A549 (cell line): ENCODE results near the gene AXL. TPM values are rescaled to one million over a fixed set of nuclear protein-coding genes. Genes with fewer than 3 reads are reported as not detected.

ENCODE experiments used
- ATAC-seq, 2 experiments: fragments of 200-7000 bp in 1 of 2; fragments of >200 bp in 1 of 2; cut with Nextera tagmentation in 1 of 2; cut with Tn5 transposase in 1 of 2; 3 replicates each; pipeline versions ENCODE4 v1.8.0 to v1.9.1; 2018 to 2020; ENCODE audit warnings: mild to moderate bottlenecking in 1 of 2, moderate library complexity in 1 of 2
- CTCF ChIA-PET: fragments of 300-600 bp; sonication (Branson Sonifier 250); formaldehyde crosslinking; extraction: SDS; loops from one replicate; lab custom pipeline; 2021; ENCODE audit warnings: antibody characterized with exemption, inconsistent platforms; lab: Yijun Ruan, JAX
- POLR2A ChIA-PET: fragments of 350-600 bp; formaldehyde crosslinking; extraction: SDS; loops from one replicate; lab custom pipeline; 2021; ENCODE audit warnings: antibody characterized with exemption, inconsistent platforms; lab: Yijun Ruan, JAX
- DNase-seq, 2 experiments: peaks; one replicate each; pipeline versions ENCODE4 v3.0.0 to v3.0.0-alpha.2; 2011 to 2016; ENCODE audit warnings: low read depth in 1 of 2, low spot score in 1 of 2
- FAIRE-seq: peaks from 2 replicates; lab custom pipeline; 2011; peaks lifted over from hg19 to GRCh38; lab: Jason Lieb, UNC
- H3K27ac ChIP-seq, 2 experiments: fragments of >200 bp; sonication (Bioruptor Twin); formaldehyde crosslinking; 3 replicates each; pipeline ENCODE4 v1.5.1; 2016 to 2017
- H3K4me1 ChIP-seq: fragments of >200 bp; sonication (Bioruptor Twin); formaldehyde crosslinking; 3 replicates; pipeline ENCODE4 v1.6.1; 2016
- H3K4me2 ChIP-seq: fragments of >200 bp; sonication (Bioruptor Twin); formaldehyde crosslinking; 3 replicates; pipeline ENCODE4 v1.6.1; 2016
- H3K4me3 ChIP-seq: fragments of >200 bp; sonication (Bioruptor Twin); formaldehyde crosslinking; 3 replicates; pipeline ENCODE4 v1.5.1; 2016
- H3K9me3 ChIP-seq: fragments of >200 bp; sonication (Bioruptor Twin); formaldehyde crosslinking; 3 replicates; pipeline ENCODE4 v1.6.1; 2016
- EHF ChIP-seq: fragments of 250-450 bp; sonication (Bioruptor Pico); IDR thresholded peaks from 2 replicates; pipeline ENCODE4 v1.5.0; 2020; ENCODE audit warnings: mild to moderate bottlenecking
- FOSB ChIP-seq: fragments of 250-450 bp; sonication (Bioruptor Pico); IDR thresholded peaks from 2 replicates; pipeline ENCODE4 v1.5.0; 2020; ENCODE audit warnings: mild to moderate bottlenecking, moderate library complexity
- FOSL2 ChIP-seq, 2 experiments: fragments of 450-650 bp in 1 of 2; fragments of >200 bp in 1 of 2; sonication (Bioruptor Twin) in 1 of 2; formaldehyde crosslinking; IDR thresholded peaks; 2 replicates each; pipeline versions ENCODE4 v1.5.0 to v1.6.1; 2016 to 2020; ENCODE audit warnings: mild to moderate bottlenecking in 1 of 2, moderate library complexity in 1 of 2
- FOXS1 ChIP-seq: fragments of 250-450 bp; sonication (Bioruptor Pico); IDR thresholded peaks from 2 replicates; pipeline ENCODE4 v1.5.0; 2020; ENCODE audit warnings: mild to moderate bottlenecking, moderate library complexity
- KDM1A ChIP-seq: fragments of 200-600 bp; sonication (generic); IDR thresholded peaks from 2 replicates; pipeline ENCODE4 v1.6.1; 2016; ENCODE audit warnings: low read depth, mild to moderate bottlenecking
- MAFK ChIP-seq: fragments of 450-650 bp; IDR thresholded peaks from 2 replicates; pipeline ENCODE4 v1.6.1; 2014; ENCODE audit not compliant: partially characterized antibody
- NPAS2 ChIP-seq: fragments of 250-450 bp; sonication (Bioruptor Pico); IDR thresholded peaks from 2 replicates; pipeline ENCODE4 v1.8.0; 2022; ENCODE audit warnings: mild to moderate bottlenecking, moderate library complexity, borderline replicate concordance
- PHF8 ChIP-seq: fragments of 200-600 bp; sonication (generic); IDR thresholded peaks from 2 replicates; pipeline ENCODE4 v1.6.1; 2016; ENCODE audit warnings: low read depth, mild to moderate bottlenecking, antibody characterized with exemption, moderate library complexity, borderline replicate concordance
- POLR2A ChIP-seq: IDR thresholded peaks from 2 replicates; pipeline ENCODE4 v1.6.1; 2012; ENCODE audit warnings: mild to moderate bottlenecking, low read length
- RCOR1 ChIP-seq: fragments of 150-350 bp; IDR thresholded peaks from 2 replicates; pipeline ENCODE4 v1.6.1; 2014; ENCODE audit warnings: antibody characterized with exemption, low read length, low read depth
- RNF2 ChIP-seq: fragments of 200-600 bp; sonication (generic); IDR thresholded peaks from 2 replicates; pipeline ENCODE4 v1.6.1; 2016; ENCODE audit warnings: low read depth, mild to moderate bottlenecking, antibody characterized with exemption, moderate library complexity, borderline replicate concordance
- ZC3H11A ChIP-seq: fragments of 450-650 bp; IDR thresholded peaks from 2 replicates; pipeline ENCODE4 v1.6.1; 2014; ENCODE audit warnings: antibody characterized with exemption, mild to moderate bottlenecking
- ZNF302 ChIP-seq: fragments of 250-450 bp; sonication (Bioruptor Pico); IDR thresholded peaks from 2 replicates; pipeline ENCODE4 v1.9.0; 2021; ENCODE audit warnings: inconsistent platforms, mild to moderate bottlenecking, moderate library complexity
- ZSCAN20 ChIP-seq: fragments of 250-450 bp; sonication (Bioruptor Pico); IDR thresholded peaks from 2 replicates; pipeline ENCODE4 v1.8.0; 2022; ENCODE audit warnings: mild to moderate bottlenecking, moderate library complexity
- WGBS: methylation state at CpG from one replicate; pipeline ENCODE4 v1.1.6; 2017; ENCODE audit errors: missing lambda C conversion rate; 5-methylcytosine and 5-hydroxymethylcytosine counted together
- polyA plus RNA-seq, 4 experiments: library from polyadenylated mRNA; depleted of rRNA in 3 of 4; stranded (reverse); fragments of >200 nt; fragmentation: RNase III in 1 of 4; extraction: RNeasy Plus Mini Kit Qiagen cat#74134 plus additional on column Dnase treatment in 1 of 4; gene quantifications; 2 replicates in 3 of 4; 3 replicates in 1 of 4; pipeline ENCODE4 v1.2.3, GENCODE V29; 2011 to 2017
- TF ChIP-seq, protein P1 (sequence below): fragments of 450-650 bp; IDR thresholded peaks from 2 replicates; pipeline ENCODE4 v1.6.1; 2014; ENCODE audit warnings: antibody characterized with exemption
- TF ChIP-seq, protein P2 (sequence below): fragments of >200 bp; sonication (Bioruptor Twin); formaldehyde crosslinking; IDR thresholded peaks from 3 replicates; pipeline ENCODE4 v1.5.1; 2016
- TF ChIP-seq, protein P3 (sequence below): fragments of >200 bp; sonication (Bioruptor Twin); formaldehyde crosslinking; IDR thresholded peaks from 3 replicates; pipeline ENCODE4 v1.6.1; 2016
- TF ChIP-seq, protein P4 (sequence below): fragments of 150-350 bp; IDR thresholded peaks from 2 replicates; pipeline ENCODE4 v1.6.1; 2014; ENCODE audit warnings: low read depth, mild to moderate bottlenecking, low read length
- TF ChIP-seq, protein P5 (sequence below): fragments of 250-450 bp; sonication (Bioruptor Pico); IDR thresholded peaks from 2 replicates; pipeline ENCODE4 v1.5.0; 2021; ENCODE audit warnings: mild to moderate bottlenecking, moderate library complexity, borderline replicate concordance

The AXL gene
- polyA plus RNA-seq, 2 of the 4 experiments (the other 2 are of a cell fraction) = 45.4 to 60.1 TPM

DNA sequence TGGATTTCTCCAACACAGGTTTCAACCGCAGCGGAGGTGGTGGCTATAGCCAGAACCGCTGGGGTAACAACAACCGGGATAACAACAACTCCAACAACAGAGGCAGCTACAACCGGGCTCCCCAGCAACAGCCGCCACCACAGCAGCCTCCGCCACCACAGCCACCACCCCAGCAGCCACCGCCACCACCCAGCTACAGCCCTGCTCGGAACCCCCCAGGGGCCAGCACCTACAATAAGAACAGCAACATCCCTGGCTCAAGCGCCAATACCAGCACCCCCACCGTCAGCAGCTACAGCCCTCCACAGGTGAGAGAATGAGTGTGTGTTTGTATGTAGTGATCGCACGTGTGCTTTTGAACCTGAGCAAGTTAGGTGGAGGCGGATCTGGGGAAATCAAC, 84.9 kb downstream of the AXL start:
- no peak overlapping the region for H3K4me3 ChIP-seq
- no peak overlapping the region for H3K4me2 ChIP-seq
- 91% methylated on average over 14 of the region's 14 CpGs for WGBS
- no peak overlapping the region for H3K27ac ChIP-seq
- no peaks in the 10 kb centered on the region for H3K9me3 ChIP-seq
- ChIA-PET POLR2A (no interaction called here), CTCF (interaction anchor here (1.4 to 19.5 kb wide), 8 partner anchors 16 to 640 kb away, joined by 3 to 598 read pairs (median 99); partner anchors contain the start of genes HNRNPUL1 and TGFB1)
- FAIRE-seq (no peak), DNase-seq (no peak), ATAC-seq (no peak)
- peaks cover 9% of the 10 kb centered on the region for H3K4me1 ChIP-seq
- TF ChIP-seq NPAS2 (CRISPR knock-in tag) (no peak), RNF2 (no peak), FOSL2 (IDR thresholded peaks at IDR 0.05) (no peak), FOSL2 (CRISPR knock-in tag; IDR thresholded peaks at IDR 0.05) (no peak), EHF (CRISPR knock-in tag) (no peak), MAFK (no peak), FOXS1 (CRISPR knock-in tag) (no peak), ZSCAN20 (CRISPR knock-in tag) (no peak), ZNF302 (no peak), ZC3H11A (no peak), POLR2A (no peak), RCOR1 (no peak), KDM1A (no peak), FOSB (no peak), PHF8 (no peak)
- TF ChIP-seq, protein P1, sequence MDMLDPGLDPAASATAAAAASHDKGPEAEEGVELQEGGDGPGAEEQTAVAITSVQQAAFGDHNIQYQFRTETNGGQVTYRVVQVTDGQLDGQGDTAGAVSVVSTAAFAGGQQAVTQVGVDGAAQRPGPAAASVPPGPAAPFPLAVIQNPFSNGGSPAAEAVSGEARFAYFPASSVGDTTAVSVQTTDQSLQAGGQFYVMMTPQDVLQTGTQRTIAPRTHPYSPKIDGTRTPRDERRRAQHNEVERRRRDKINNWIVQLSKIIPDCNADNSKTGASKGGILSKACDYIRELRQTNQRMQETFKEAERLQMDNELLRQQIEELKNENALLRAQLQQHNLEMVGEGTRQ = no peak
- TF ChIP-seq, protein P2, sequence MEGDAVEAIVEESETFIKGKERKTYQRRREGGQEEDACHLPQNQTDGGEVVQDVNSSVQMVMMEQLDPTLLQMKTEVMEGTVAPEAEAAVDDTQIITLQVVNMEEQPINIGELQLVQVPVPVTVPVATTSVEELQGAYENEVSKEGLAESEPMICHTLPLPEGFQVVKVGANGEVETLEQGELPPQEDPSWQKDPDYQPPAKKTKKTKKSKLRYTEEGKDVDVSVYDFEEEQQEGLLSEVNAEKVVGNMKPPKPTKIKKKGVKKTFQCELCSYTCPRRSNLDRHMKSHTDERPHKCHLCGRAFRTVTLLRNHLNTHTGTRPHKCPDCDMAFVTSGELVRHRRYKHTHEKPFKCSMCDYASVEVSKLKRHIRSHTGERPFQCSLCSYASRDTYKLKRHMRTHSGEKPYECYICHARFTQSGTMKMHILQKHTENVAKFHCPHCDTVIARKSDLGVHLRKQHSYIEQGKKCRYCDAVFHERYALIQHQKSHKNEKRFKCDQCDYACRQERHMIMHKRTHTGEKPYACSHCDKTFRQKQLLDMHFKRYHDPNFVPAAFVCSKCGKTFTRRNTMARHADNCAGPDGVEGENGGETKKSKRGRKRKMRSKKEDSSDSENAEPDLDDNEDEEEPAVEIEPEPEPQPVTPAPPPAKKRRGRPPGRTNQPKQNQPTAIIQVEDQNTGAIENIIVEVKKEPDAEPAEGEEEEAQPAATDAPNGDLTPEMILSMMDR = no peak
- TF ChIP-seq, protein P3, sequence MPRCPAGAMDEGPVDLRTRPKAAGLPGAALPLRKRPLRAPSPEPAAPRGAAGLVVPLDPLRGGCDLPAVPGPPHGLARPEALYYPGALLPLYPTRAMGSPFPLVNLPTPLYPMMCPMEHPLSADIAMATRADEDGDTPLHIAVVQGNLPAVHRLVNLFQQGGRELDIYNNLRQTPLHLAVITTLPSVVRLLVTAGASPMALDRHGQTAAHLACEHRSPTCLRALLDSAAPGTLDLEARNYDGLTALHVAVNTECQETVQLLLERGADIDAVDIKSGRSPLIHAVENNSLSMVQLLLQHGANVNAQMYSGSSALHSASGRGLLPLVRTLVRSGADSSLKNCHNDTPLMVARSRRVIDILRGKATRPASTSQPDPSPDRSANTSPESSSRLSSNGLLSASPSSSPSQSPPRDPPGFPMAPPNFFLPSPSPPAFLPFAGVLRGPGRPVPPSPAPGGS = no peak
- TF ChIP-seq, protein P4, sequence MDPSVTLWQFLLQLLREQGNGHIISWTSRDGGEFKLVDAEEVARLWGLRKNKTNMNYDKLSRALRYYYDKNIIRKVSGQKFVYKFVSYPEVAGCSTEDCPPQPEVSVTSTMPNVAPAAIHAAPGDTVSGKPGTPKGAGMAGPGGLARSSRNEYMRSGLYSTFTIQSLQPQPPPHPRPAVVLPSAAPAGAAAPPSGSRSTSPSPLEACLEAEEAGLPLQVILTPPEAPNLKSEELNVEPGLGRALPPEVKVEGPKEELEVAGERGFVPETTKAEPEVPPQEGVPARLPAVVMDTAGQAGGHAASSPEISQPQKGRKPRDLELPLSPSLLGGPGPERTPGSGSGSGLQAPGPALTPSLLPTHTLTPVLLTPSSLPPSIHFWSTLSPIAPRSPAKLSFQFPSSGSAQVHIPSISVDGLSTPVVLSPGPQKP = no peak
- TF ChIP-seq, protein P5, sequence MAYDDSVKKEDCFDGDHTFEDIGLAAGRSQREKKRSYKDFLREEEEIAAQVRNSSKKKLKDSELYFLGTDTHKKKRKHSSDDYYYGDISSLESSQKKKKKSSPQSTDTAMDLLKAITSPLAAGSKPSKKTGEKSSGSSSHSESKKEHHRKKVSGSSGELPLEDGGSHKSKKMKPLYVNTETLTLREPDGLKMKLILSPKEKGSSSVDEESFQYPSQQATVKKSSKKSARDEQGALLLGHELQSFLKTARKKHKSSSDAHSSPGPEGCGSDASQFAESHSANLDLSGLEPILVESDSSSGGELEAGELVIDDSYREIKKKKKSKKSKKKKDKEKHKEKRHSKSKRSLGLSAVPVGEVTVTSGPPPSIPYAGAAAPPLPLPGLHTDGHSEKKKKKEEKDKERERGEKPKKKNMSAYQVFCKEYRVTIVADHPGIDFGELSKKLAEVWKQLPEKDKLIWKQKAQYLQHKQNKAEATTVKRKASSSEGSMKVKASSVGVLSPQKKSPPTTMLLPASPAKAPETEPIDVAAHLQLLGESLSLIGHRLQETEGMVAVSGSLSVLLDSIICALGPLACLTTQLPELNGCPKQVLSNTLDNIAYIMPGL (CRISPR knock-in tag) = no peak
